GM04504 (cell line): ENCODE data around the gene GABRR2.

Experiments
- DNase-seq: peaks from one replicate; pipeline ENCODE4 v3.0.0-alpha.2; 2012; ENCODE audit warnings: low read depth

The GABRR2 gene

GRCh38 chr6:89315249-89315885, at the start of gene GABRR2:
TSS of gene GABRR2 (minus strand) at chr6:89315299. CDS start at chr6:89315165, 134 bp downstream.
- no peak for DNase-seq

GRCh38 chr6:89364586-89364985, 49.5 kb upstream of the GABRR2 start:
- no peak for DNase-seq

- no peak for DNase-seq
Measured at GRCh38 chr6:89361171-89361570, 46.1 kb upstream of the GABRR2 start.

- DNase-seq = peak; percentile 17
Measured at GRCh38 chr6:89360415-89360999, 45.4 kb upstream of the GABRR2 start.

GRCh38 chr6:89359561-89359960, 44.5 kb upstream of the GABRR2 start:
- DNase-seq = no peak

- no peak for DNase-seq
Measured at GRCh38 chr6:89357390-89357789, 42.3 kb upstream of the GABRR2 start.

GRCh38 chr6:89356642-89357170, 41.6 kb upstream of the GABRR2 start:
- no peak for DNase-seq

- no peak for DNase-seq
Measured at GRCh38 chr6:89355511-89356194, 40.6 kb upstream of the GABRR2 start.

GRCh38 chr6:89353702-89354392, 38.7 kb upstream of the GABRR2 start:
- no peak for DNase-seq

GRCh38 chr6:89353118-89353556, 38.0 kb upstream of the GABRR2 start:
- no peak for DNase-seq

GRCh38 chr6:89352278-89353117, 37.4 kb upstream of the GABRR2 start, which contains the start of gene UBE2J1:
TSS of gene UBE2J1 (minus strand) at chr6:89352722. CDS start at chr6:89352569, 153 bp downstream.
- peak; percentile 90 for DNase-seq

- DNase-seq = no peak
Measured at GRCh38 chr6:89351671-89352277, 36.7 kb upstream of the GABRR2 start.

GRCh38 chr6:89350281-89350966, 35.3 kb upstream of the GABRR2 start:
- DNase-seq = no peak

GRCh38 chr6:89348372-89348771, 33.3 kb upstream of the GABRR2 start:
- no peak for DNase-seq

GRCh38 chr6:89347825-89348224, 32.7 kb upstream of the GABRR2 start:
- DNase-seq = no peak

- no peak for DNase-seq
Measured at GRCh38 chr6:89346433-89346832, 31.3 kb upstream of the GABRR2 start.

- no peak for DNase-seq
Measured at GRCh38 chr6:89339565-89339964, 24.5 kb upstream of the GABRR2 start.

GRCh38 chr6:89335164-89335563, 20.1 kb upstream of the GABRR2 start:
- no peak for DNase-seq

GRCh38 chr6:89330910-89331309, 15.8 kb upstream of the GABRR2 start:
- no peak for DNase-seq

GRCh38 chr6:89328976-89329375, 13.9 kb upstream of the GABRR2 start:
- no peak for DNase-seq
